SU-DHL-6 (cell line): ENCODE data around the gene ACOT11.

ENCODE experiments used
- EZH2phosphoT487 ChIP-seq: fragments of 200-600 bp; sonication (generic), shearing (Covaris generic); conservative IDR thresholded peaks from 2 replicates; pipeline ENCODE4 v1.6.1; 2018; ENCODE audit warnings: mild to moderate bottlenecking, antibody characterized with exemption, low read length, moderate library complexity, mixed read lengths
- TF ChIP-seq, protein P1 (sequence below): fragments of 200-600 bp; sonication (generic); IDR thresholded peaks from one replicate; pipeline ENCODE4 v1.5.1; 2017; ENCODE audit warnings: antibody characterized with exemption, mild to moderate bottlenecking, low read length, moderate library complexity; ENCODE audit not compliant: insufficient read depth, poor library complexity, severe bottlenecking

DNA sequence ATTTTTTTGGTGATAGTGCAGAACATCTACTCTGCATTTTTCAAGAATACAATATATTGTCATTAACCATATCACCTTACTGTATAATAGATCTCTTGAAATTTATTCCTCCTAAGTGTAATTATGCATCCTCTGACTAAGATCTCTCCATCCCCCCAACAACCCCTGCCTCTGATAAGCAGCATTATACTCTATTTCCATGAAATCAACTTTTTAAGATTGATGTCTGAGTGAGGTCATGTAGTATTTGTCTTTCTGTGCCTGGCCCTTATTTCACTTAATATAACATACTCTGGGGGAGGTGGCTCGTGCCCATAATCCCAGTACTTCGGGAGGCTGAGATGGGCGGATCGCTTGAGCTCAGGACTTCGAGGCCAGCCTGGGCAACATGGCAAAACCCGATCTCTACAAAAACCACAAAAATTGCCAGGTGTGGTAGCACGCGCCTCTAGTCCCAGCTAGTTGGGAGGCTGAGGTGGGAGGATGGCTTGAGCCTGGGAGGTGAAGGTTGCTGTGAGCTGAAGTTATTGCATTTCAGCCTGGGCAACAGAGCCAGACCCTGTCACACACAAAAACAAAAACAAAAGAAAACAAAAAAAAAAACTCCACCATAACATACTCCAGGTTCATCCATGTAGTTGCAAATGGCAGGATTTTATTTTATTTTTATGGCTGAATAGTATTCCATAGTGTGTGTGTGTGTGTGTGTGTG, 5.7 kb downstream of the ACOT11 start:
- TF ChIP-seq, protein P1, sequence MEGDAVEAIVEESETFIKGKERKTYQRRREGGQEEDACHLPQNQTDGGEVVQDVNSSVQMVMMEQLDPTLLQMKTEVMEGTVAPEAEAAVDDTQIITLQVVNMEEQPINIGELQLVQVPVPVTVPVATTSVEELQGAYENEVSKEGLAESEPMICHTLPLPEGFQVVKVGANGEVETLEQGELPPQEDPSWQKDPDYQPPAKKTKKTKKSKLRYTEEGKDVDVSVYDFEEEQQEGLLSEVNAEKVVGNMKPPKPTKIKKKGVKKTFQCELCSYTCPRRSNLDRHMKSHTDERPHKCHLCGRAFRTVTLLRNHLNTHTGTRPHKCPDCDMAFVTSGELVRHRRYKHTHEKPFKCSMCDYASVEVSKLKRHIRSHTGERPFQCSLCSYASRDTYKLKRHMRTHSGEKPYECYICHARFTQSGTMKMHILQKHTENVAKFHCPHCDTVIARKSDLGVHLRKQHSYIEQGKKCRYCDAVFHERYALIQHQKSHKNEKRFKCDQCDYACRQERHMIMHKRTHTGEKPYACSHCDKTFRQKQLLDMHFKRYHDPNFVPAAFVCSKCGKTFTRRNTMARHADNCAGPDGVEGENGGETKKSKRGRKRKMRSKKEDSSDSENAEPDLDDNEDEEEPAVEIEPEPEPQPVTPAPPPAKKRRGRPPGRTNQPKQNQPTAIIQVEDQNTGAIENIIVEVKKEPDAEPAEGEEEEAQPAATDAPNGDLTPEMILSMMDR, result no peak
- TF ChIP-seq EZH2phosphoT487, result no peak
